HG03064 (cell line): ENCODE results near the gene PGGT1B.

Source experiments
- ATAC-seq: cut with Tn5 transposase; IDR thresholded peaks from one replicate; pipeline ENCODE4 v1.9.1; 2021; ENCODE audit warnings: low read depth; ENCODE audit not compliant: unreplicated experiment

The PGGT1B gene

GRCh38 chr5:115186794-115187193, 75.9 kb downstream of the PGGT1B start:
- no peak for ATAC-seq

GRCh38 chr5:115184770-115185169, 77.9 kb downstream of the PGGT1B start:
- no peak for ATAC-seq

GRCh38 chr5:115181757-115182156, 80.9 kb downstream of the PGGT1B start:
- ATAC-seq, result no peak

GRCh38 chr5:115180165-115180709, 82.4 kb downstream of the PGGT1B start:
- no peak for ATAC-seq

GRCh38 chr5:115179394-115180164, 83.1 kb downstream of the PGGT1B start:
- ATAC-seq, result no peak

GRCh38 chr5:115179030-115179393, 83.7 kb downstream of the PGGT1B start:
- no peak for ATAC-seq

- no peak for ATAC-seq
Observed at GRCh38 chr5:115170929-115171510, 91.7 kb downstream of the PGGT1B start.

- ATAC-seq, result peak; percentile 50
Observed at GRCh38 chr5:115170134-115170928, 92.3 kb downstream of the PGGT1B start.

- ATAC-seq, result peak; percentile 99
Observed at GRCh38 chr5:115169487-115170133, 93.1 kb downstream of the PGGT1B start, which contains the start of gene TRIM36. Gene TRIM36 (minus strand): TSS chr5:115169908. CDS start chr5:115169634, 274 bp downstream.

GRCh38 chr5:115168829-115169486, 93.7 kb downstream of the PGGT1B start:
- no peak for ATAC-seq

GRCh38 chr5:115166744-115167393, 95.8 kb downstream of the PGGT1B start:
- no peak for ATAC-seq

GRCh38 chr5:115165790-115166189, 96.9 kb downstream of the PGGT1B start:
- no peak for ATAC-seq

GRCh38 chr5:115160975-115161475, 101.7 kb downstream of the PGGT1B start:
- ATAC-seq, result no peak
